HCEC 1CT (cell line): ENCODE data around the gene VEZF1.
A peak's percentile ranks its signal among the peaks of the same experiment; 100 is the strongest.
"Not testable (repeated sequence)": the region's sequence is repeated elsewhere in the genome, so short reads cannot be mapped to it uniquely, and the experiment has no call there.

ENCODE experiments used
- DNase-seq: peaks from one replicate; pipeline ENCODE4 v3.0.0-alpha.2; 2017

The VEZF1 gene

GRCh38 chr17:57971572-57971971 is 16.5 kb downstream of the VEZF1 start:
- DNase-seq = no peak

- peak; percentile 71 for DNase-seq
Observed at GRCh38 chr17:57970710-57971109, 17.3 kb downstream of the VEZF1 start.

- no peak for DNase-seq
Observed at GRCh38 chr17:57968456-57968855, 19.6 kb downstream of the VEZF1 start.

GRCh38 chr17:57966875-57967274 is 21.2 kb downstream of the VEZF1 start:
- no peak for DNase-seq

GRCh38 chr17:57966246-57966645 is 21.8 kb downstream of the VEZF1 start:
- no peak for DNase-seq

- DNase-seq = no peak
Observed at GRCh38 chr17:57965521-57966160, 22.4 kb downstream of the VEZF1 start.

- no peak for DNase-seq
Observed at GRCh38 chr17:57963149-57963511, 24.9 kb downstream of the VEZF1 start.

GRCh38 chr17:57962279-57963148 is 25.5 kb downstream of the VEZF1 start:
- no peak for DNase-seq

- no peak for DNase-seq
Observed at GRCh38 chr17:57959929-57960328, 28.1 kb downstream of the VEZF1 start.

- DNase-seq = not testable (repeated sequence)
Observed at GRCh38 chr17:57958391-57958790, 29.7 kb downstream of the VEZF1 start.

GRCh38 chr17:57957886-57958285 is 30.2 kb downstream of the VEZF1 start:
- DNase-seq = no peak

- no peak for DNase-seq
Observed at GRCh38 chr17:57957120-57957850, 30.8 kb downstream of the VEZF1 start.

- no peak for DNase-seq
Observed at GRCh38 chr17:57956291-57957119, 31.5 kb downstream of the VEZF1 start.

- DNase-seq = peak; percentile 69
Observed at GRCh38 chr17:57955183-57955931, 32.7 kb downstream of the VEZF1 start, which contains the start of gene CUEDC1. Gene CUEDC1 (minus strand): TSS chr17:57955412. CDS start chr17:57885564, 69,848 bp downstream.

GRCh38 chr17:57954397-57955182 is 33.5 kb downstream of the VEZF1 start:
- peak; percentile 65 for DNase-seq

GRCh38 chr17:57953705-57954396 is 34.2 kb downstream of the VEZF1 start:
- DNase-seq = no peak

- no peak for DNase-seq
Observed at GRCh38 chr17:57953219-57953618, 34.8 kb downstream of the VEZF1 start.

GRCh38 chr17:57949649-57950048 is 38.4 kb downstream of the VEZF1 start:
- DNase-seq = no peak

- peak; percentile 96 for DNase-seq
Observed at GRCh38 chr17:57948555-57949420, 39.3 kb downstream of the VEZF1 start.
